Progenitor cell of endocrine pancreas (in vitro differentiated cells): Measurements from ENCODE around the gene C4orf50. TPM values are rescaled to one million over a fixed set of nuclear protein-coding genes. Genes with fewer than 3 reads are reported as not detected.

Experiments
- DNase-seq: peaks from one replicate; pipeline ENCODE4 v3.0.0; 2021; ENCODE audit warnings: low spot score; ENCODE audit not compliant: unreplicated experiment
- H3K27ac Mint-ChIP-seq: 2 replicates; pipeline ENCODE4 v1.8.0; 2021; ENCODE audit warnings: mild to moderate bottlenecking, moderate library complexity, mixed read lengths
- H3K27me3 Mint-ChIP-seq: 2 replicates; pipeline ENCODE4 v1.8.0; 2021; ENCODE audit warnings: mixed read lengths
- H3K36me3 Mint-ChIP-seq: 2 replicates; pipeline ENCODE4 v1.8.0; 2022; ENCODE audit warnings: mixed read lengths; ENCODE audit not compliant: insufficient read depth
- H3K4me1 Mint-ChIP-seq: 2 replicates; pipeline ENCODE4 v1.8.0; 2021; ENCODE audit warnings: low read depth, mixed read lengths
- H3K4me3 Mint-ChIP-seq: 2 replicates; pipeline ENCODE4 v1.8.0; 2021; ENCODE audit warnings: low read depth, mild to moderate bottlenecking, moderate library complexity, mixed read lengths
- H3K9me3 Mint-ChIP-seq: 2 replicates; pipeline ENCODE4 v1.8.0; 2021; ENCODE audit warnings: low read depth, mixed read lengths
- total RNA-seq: library from RNA; stranded (reverse); gene quantifications from 2 replicates; pipeline ENCODE4 v1.2.1, GENCODE V29; 2021
- TF ChIP-seq, protein P1 (sequence below): fragments of 200-600 bp; sonication (generic); IDR thresholded peaks from one replicate; pipeline ENCODE4 v1.5.0; 2021; ENCODE audit warnings: antibody characterized with exemption, mild to moderate bottlenecking; ENCODE audit not compliant: unreplicated experiment

C4orf50 gene
- total RNA-seq, 1 donor from 2014 or later, result 0.19 TPM

DNA sequence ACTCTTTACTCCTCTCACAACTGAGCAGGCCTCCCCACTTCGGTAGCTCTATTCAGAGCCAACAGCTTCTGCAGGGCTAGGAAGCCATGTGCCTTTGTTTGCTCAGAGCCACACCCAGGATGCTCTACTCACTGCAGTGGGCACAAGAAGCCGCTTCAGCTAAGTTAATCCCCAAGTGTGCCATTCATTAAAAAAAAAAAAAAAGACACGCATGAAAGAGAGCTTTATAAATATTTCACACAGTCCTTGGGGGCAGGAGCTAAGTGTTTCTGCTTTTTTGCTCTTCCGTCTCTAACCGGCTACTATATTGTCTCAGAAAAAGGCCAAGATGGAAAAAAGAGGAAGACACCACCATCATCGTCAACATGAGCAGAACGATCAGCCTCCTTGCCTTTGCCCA, 133.4 kb downstream of the C4orf50 start:
- Mint-ChIP-seq H3K9me3 (no peaks in the 10 kb centered on the region), H3K36me3 (no peaks in the 10 kb centered on the region), H3K4me1 (peaks cover 2% of the 10 kb centered on the region), H3K4me3 (no peak overlapping the region), H3K27ac (no peak overlapping the region), H3K27me3 (peaks cover 69% of the 10 kb centered on the region)
- DNase-seq, result no peak
- TF ChIP-seq, protein P1, sequence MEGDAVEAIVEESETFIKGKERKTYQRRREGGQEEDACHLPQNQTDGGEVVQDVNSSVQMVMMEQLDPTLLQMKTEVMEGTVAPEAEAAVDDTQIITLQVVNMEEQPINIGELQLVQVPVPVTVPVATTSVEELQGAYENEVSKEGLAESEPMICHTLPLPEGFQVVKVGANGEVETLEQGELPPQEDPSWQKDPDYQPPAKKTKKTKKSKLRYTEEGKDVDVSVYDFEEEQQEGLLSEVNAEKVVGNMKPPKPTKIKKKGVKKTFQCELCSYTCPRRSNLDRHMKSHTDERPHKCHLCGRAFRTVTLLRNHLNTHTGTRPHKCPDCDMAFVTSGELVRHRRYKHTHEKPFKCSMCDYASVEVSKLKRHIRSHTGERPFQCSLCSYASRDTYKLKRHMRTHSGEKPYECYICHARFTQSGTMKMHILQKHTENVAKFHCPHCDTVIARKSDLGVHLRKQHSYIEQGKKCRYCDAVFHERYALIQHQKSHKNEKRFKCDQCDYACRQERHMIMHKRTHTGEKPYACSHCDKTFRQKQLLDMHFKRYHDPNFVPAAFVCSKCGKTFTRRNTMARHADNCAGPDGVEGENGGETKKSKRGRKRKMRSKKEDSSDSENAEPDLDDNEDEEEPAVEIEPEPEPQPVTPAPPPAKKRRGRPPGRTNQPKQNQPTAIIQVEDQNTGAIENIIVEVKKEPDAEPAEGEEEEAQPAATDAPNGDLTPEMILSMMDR, result no peak

GRCh38 chr4:5883916-5884315, 134.3 kb downstream of the C4orf50 start:
- peaks cover 64% of the 10 kb centered on the region for H3K27me3 Mint-ChIP-seq

GRCh38 chr4:5882947-5883346, 135.3 kb downstream of the C4orf50 start:
- Mint-ChIP-seq H3K9me3 (no peaks in the 10 kb centered on the region), H3K4me1 (peaks cover 2% of the 10 kb centered on the region), H3K36me3 (no peaks in the 10 kb centered on the region), H3K27ac (no peak overlapping the region), H3K4me3 (no peak overlapping the region), H3K27me3 (peaks cover 63% of the 10 kb centered on the region)
- DNase-seq, result no peak
- TF ChIP-seq, protein P1, result no peak

More at GRCh38 chr4:5883916-5884315, 134.3 kb downstream of the C4orf50 start:
- TF ChIP-seq, protein P1, result no peak
- H3K36me3 Mint-ChIP-seq, result no peaks in the 10 kb centered on the region
- H3K27ac Mint-ChIP-seq, result no peak overlapping the region
- no peak overlapping the region for H3K4me3 Mint-ChIP-seq
- H3K9me3 Mint-ChIP-seq, result no peaks in the 10 kb centered on the region
- H3K4me1 Mint-ChIP-seq, result peaks cover 2% of the 10 kb centered on the region
- no peak for DNase-seq

- H3K4me1 Mint-ChIP-seq, result no peaks in the 10 kb centered on the region
These were observed 136.9 kb downstream of the C4orf50 start for GRCh38 chr4:5881340-5881739.

GRCh38 chr4:5878359-5878758, 139.9 kb downstream of the C4orf50 start:
- H3K27ac Mint-ChIP-seq, result no peak overlapping the region
- H3K4me1 Mint-ChIP-seq, result no peaks in the 10 kb centered on the region
- H3K27me3 Mint-ChIP-seq, result peaks cover 37% of the 10 kb centered on the region
- no peak overlapping the region for H3K4me3 Mint-ChIP-seq
- TF ChIP-seq, protein P1, result no peak
- no peak for DNase-seq
- H3K9me3 Mint-ChIP-seq, result no peaks in the 10 kb centered on the region
- H3K36me3 Mint-ChIP-seq, result no peaks in the 10 kb centered on the region

More at GRCh38 chr4:5881340-5881739, 136.9 kb downstream of the C4orf50 start:
- TF ChIP-seq, protein P1, result no peak
- Mint-ChIP-seq H3K4me3 (no peak overlapping the region), H3K27ac (no peak overlapping the region), H3K36me3 (no peaks in the 10 kb centered on the region), H3K27me3 (peaks cover 52% of the 10 kb centered on the region), H3K9me3 (no peaks in the 10 kb centered on the region)
- DNase-seq, result no peak
